SK-N-DZ (cell line): ENCODE data around the gene YPEL2. TPM values are rescaled to one million over a fixed set of nuclear protein-coding genes. Genes with fewer than 3 reads are reported as not detected.
A peak's percentile ranks its signal among the peaks of the same experiment; 100 is the strongest.
"Not testable (repeated sequence)": the region's sequence is repeated elsewhere in the genome, so short reads cannot be mapped to it uniquely, and the experiment has no call there.

Source experiments
- DNase-seq: peaks from one replicate; pipeline ENCODE4 v3.0.0-alpha.2; 2015; ENCODE audit warnings: low spot score
- polyA plus RNA-seq, 2 experiments: library from polyadenylated mRNA; depleted of rRNA; stranded (reverse); fragments of >200 nt; gene quantifications; 2 replicates each; pipeline ENCODE4 v1.2.3, GENCODE V29; 2014

The YPEL2 gene
- 5.8 and 6.0 TPM in 2 replicates for polyA plus RNA-seq (2014; cell fraction: cytosol; rRNA removed)
- 5.7 and 7.3 TPM in 2 replicates for polyA plus RNA-seq (2014; cell fraction: nucleus; rRNA removed)

GRCh38 chr17:59331129-59331928, at the start of gene YPEL2:
TSS of gene YPEL2 (plus strand) at chr17:59331655. CDS start at chr17:59353410, 21,755 bp downstream.
- DNase-seq: peak; percentile 96

GRCh38 chr17:59284317-59284716, 47.1 kb upstream of the YPEL2 start:
- DNase-seq: no peak

- no peak for DNase-seq
Measured at GRCh38 chr17:59287452-59287851, 44.0 kb upstream of the YPEL2 start.

- DNase-seq: no peak
Measured at GRCh38 chr17:59287891-59288290, 43.6 kb upstream of the YPEL2 start.

GRCh38 chr17:59289981-59290301, 41.5 kb upstream of the YPEL2 start:
- DNase-seq: no peak

GRCh38 chr17:59290302-59290998, 41.0 kb upstream of the YPEL2 start:
- not testable (repeated sequence) for DNase-seq

GRCh38 chr17:59292174-59292523, 39.3 kb upstream of the YPEL2 start:
- DNase-seq: no peak

GRCh38 chr17:59296190-59296589, 35.3 kb upstream of the YPEL2 start:
- DNase-seq: no peak

- no peak for DNase-seq
Measured at GRCh38 chr17:59298521-59298920, 32.9 kb upstream of the YPEL2 start.

GRCh38 chr17:59299400-59300092, 31.9 kb upstream of the YPEL2 start:
- no peak for DNase-seq

GRCh38 chr17:59300941-59301340, 30.5 kb upstream of the YPEL2 start:
- DNase-seq: no peak

- no peak for DNase-seq
Measured at GRCh38 chr17:59304811-59305210, 26.6 kb upstream of the YPEL2 start.

GRCh38 chr17:59310263-59310920, 21.1 kb upstream of the YPEL2 start:
- no peak for DNase-seq

GRCh38 chr17:59311051-59311468, 20.4 kb upstream of the YPEL2 start:
- DNase-seq: peak; percentile 78

- DNase-seq: not testable (repeated sequence)
Measured at GRCh38 chr17:59311521-59311920, 19.9 kb upstream of the YPEL2 start.

GRCh38 chr17:59315866-59316265, 15.6 kb upstream of the YPEL2 start:
- DNase-seq: peak; percentile 31

GRCh38 chr17:59327121-59327980, 4.1 kb upstream of the YPEL2 start:
- DNase-seq: peak; percentile 79

- no peak for DNase-seq
Measured at GRCh38 chr17:59327981-59328290, 3.5 kb upstream of the YPEL2 start.

GRCh38 chr17:59328601-59329000, 2.9 kb upstream of the YPEL2 start:
- no peak for DNase-seq

GRCh38 chr17:59329176-59330052, 2.0 kb upstream of the YPEL2 start:
- peak; percentile 81 for DNase-seq
